IMR-90 (cell line): ENCODE results near the gene ANKK1. TPM values are rescaled to one million over a fixed set of nuclear protein-coding genes. Genes with fewer than 3 reads are reported as not detected.

Source experiments
- ATAC-seq: fragments of 200-7000 bp; cut with Tn5 transposase; 2 replicates; pipeline ENCODE4 v1.9.1; 2020; ENCODE audit warnings: low read depth, mild to moderate bottlenecking, moderate library complexity
- BruUV-seq: library from RNA; stranded (reverse); fragments of 400-500 nt; replicated peaks from 2 replicates; lab custom pipeline; 2021; lab: Mats Ljungman, UMichigan
- CTCF ChIA-PET: fragments of 300-600 bp; formaldehyde crosslinking; extraction: SDS; loops from one replicate; lab custom pipeline; 2021; ENCODE audit warnings: antibody characterized with exemption; lab: Yijun Ruan, JAX
- POLR2A ChIA-PET: fragments of 300-600 bp; sonication (Branson Sonifier 250); formaldehyde crosslinking; loops from one replicate; lab custom pipeline; 2022; ENCODE audit warnings: antibody characterized with exemption; ENCODE audit not compliant: unreplicated experiment; lab: Charles Lee
- DNase-seq: peaks from one replicate; pipeline ENCODE4 v3.0.0; 2013
- H2AFZ ChIP-seq: replicated peaks from 2 replicates; pipeline ENCODE3; 2013; ENCODE audit warnings: low read length, mild to moderate bottlenecking; ENCODE audit not compliant: poor library complexity
- H2AK5ac ChIP-seq: 2 replicates; pipeline ENCODE4 v1.6.1; 2013; ENCODE audit warnings: low read depth, low read length, inconsistent platforms
- H2AK9ac ChIP-seq: replicated peaks from 2 replicates; pipeline ENCODE3; 2013; ENCODE audit warnings: mild to moderate bottlenecking, low read depth, low read length, moderate library complexity; ENCODE audit not compliant: poor library complexity
- H2BK120ac ChIP-seq: 2 replicates; pipeline ENCODE4 v1.6.1; 2013; ENCODE audit warnings: low read depth, low read length, inconsistent platforms
- H2BK15ac ChIP-seq: 3 replicates; pipeline ENCODE4 v1.6.1; 2013; ENCODE audit warnings: low read depth, low read length, inconsistent platforms
- H2BK20ac ChIP-seq: 2 replicates; pipeline ENCODE4 v1.6.1; 2013; ENCODE audit warnings: low read depth, mild to moderate bottlenecking, inconsistent platforms, low read length, moderate library complexity
- H2BK5ac ChIP-seq: 2 replicates; pipeline ENCODE4 v1.6.1; 2013; ENCODE audit warnings: mild to moderate bottlenecking, low read depth, low read length, inconsistent platforms; ENCODE audit not compliant: poor library complexity, severe bottlenecking
- H3K14ac ChIP-seq: replicated peaks from 2 replicates; pipeline ENCODE4 v1.6.1; 2013; ENCODE audit warnings: low read depth, low read length, inconsistent platforms
- H3K18ac ChIP-seq: 2 replicates; pipeline ENCODE4 v1.6.1; 2013; ENCODE audit warnings: low read depth, low read length, control low read depth
- H3K23ac ChIP-seq: 2 replicates; pipeline ENCODE4 v1.6.1; 2013; ENCODE audit warnings: low read depth, low read length, inconsistent platforms
- H3K27ac ChIP-seq: 2 replicates; pipeline ENCODE4 v1.5.1; 2013; ENCODE audit warnings: mild to moderate bottlenecking, control low read depth, low read length; ENCODE audit not compliant: insufficient read depth
- H3K27me3 ChIP-seq: 2 replicates; pipeline ENCODE4 v1.6.1; 2013; ENCODE audit warnings: low read length; ENCODE audit not compliant: control insufficient read depth, insufficient read depth
- H3K36me3 ChIP-seq: 2 replicates; pipeline ENCODE4 v1.6.1; 2013; ENCODE audit warnings: low read length, mixed read lengths; ENCODE audit not compliant: control insufficient read depth, insufficient read depth
- H3K4ac ChIP-seq: 2 replicates; pipeline ENCODE4 v1.6.1; 2013; ENCODE audit warnings: low read depth, low read length, inconsistent platforms
- H3K4me1 ChIP-seq: 2 replicates; pipeline ENCODE4 v1.6.1; 2013; ENCODE audit warnings: low read length, mixed read lengths; ENCODE audit not compliant: control insufficient read depth, insufficient read depth
- H3K4me2 ChIP-seq: 2 replicates; pipeline ENCODE4 v1.6.1; 2013; ENCODE audit warnings: low read depth, mild to moderate bottlenecking, control low read depth, low read length, moderate library complexity
- H3K4me3 ChIP-seq: 2 replicates; pipeline ENCODE4 v1.5.1; 2013; ENCODE audit warnings: low read depth, mild to moderate bottlenecking, control low read depth, low read length, moderate library complexity; ENCODE audit not compliant: insufficient read depth
- H3K56ac ChIP-seq: 2 replicates; pipeline ENCODE4 v1.6.1; 2013; ENCODE audit warnings: low read length, inconsistent platforms; ENCODE audit not compliant: insufficient read depth; ENCODE audit errors: extremely low read depth
- H3K79me1 ChIP-seq, 2 experiments: 2 replicates each; pipeline ENCODE4 v1.6.1; 2013; ENCODE audit warnings: low read length in 2 of 2, inconsistent platforms in 1 of 2, low read depth in 1 of 2
- H3K9ac ChIP-seq: 2 replicates; pipeline ENCODE4 v1.6.1; 2013; ENCODE audit warnings: low read depth, low read length, control low read depth
- H3K9me1 ChIP-seq: 2 replicates; pipeline ENCODE4 v1.6.1; 2013; ENCODE audit warnings: low read length, inconsistent platforms; ENCODE audit not compliant: insufficient read depth
- H3K9me3 ChIP-seq: 2 replicates; pipeline ENCODE4 v1.6.1; 2013; ENCODE audit warnings: low read length; ENCODE audit not compliant: control insufficient read depth, insufficient read depth
- H4K20me1 ChIP-seq: 2 replicates; pipeline ENCODE4 v1.6.1; 2013; ENCODE audit warnings: low read length, inconsistent platforms; ENCODE audit not compliant: insufficient read depth
- H4K5ac ChIP-seq: 2 replicates; pipeline ENCODE4 v1.6.1; 2013; ENCODE audit warnings: mild to moderate bottlenecking, low read depth, low read length, control low read depth
- H4K8ac ChIP-seq, 2 experiments: 2 replicates each; pipeline ENCODE4 v1.6.1; 2013; ENCODE audit warnings: low read depth in 2 of 2, low read length in 2 of 2, control low read depth in 1 of 2, inconsistent platforms in 1 of 2
- H4K91ac ChIP-seq: 2 replicates; pipeline ENCODE4 v1.6.1; 2013; ENCODE audit warnings: low read depth, low read length, inconsistent platforms; ENCODE audit not compliant: insufficient read depth
- BHLHE40 ChIP-seq: fragments of 150-350 bp; IDR thresholded peaks from 2 replicates; pipeline ENCODE4 v1.6.1; 2016; ENCODE audit warnings: mild to moderate bottlenecking, low read depth, low read length
- CEBPB ChIP-seq: IDR thresholded peaks from 2 replicates; pipeline ENCODE4 v1.6.1; 2012; ENCODE audit warnings: low read depth, low read length, improper control_type of control experiment
- CHD1 ChIP-seq: IDR thresholded peaks from 2 replicates; pipeline ENCODE4 v1.6.1; 2012; ENCODE audit warnings: low read depth, low read length, improper control_type of control experiment
- CTCF ChIP-seq: conservative IDR thresholded peaks from 2 replicates; pipeline ENCODE4 v1.5.1; 2012; ENCODE audit warnings: mild to moderate bottlenecking, low read depth, low read length, improper control_type of control experiment
- FOS ChIP-seq: fragments of 150-350 bp; IDR thresholded peaks from 2 replicates; pipeline ENCODE4 v1.6.1; 2016; ENCODE audit warnings: low read depth, low read length
- MXI1 ChIP-seq: IDR thresholded peaks from 2 replicates; pipeline ENCODE4 v1.6.1; 2012; ENCODE audit warnings: low read depth, mild to moderate bottlenecking, low read length, moderate library complexity, borderline replicate concordance
- POLR2A ChIP-seq: IDR thresholded peaks from 2 replicates; pipeline ENCODE4 v1.6.1; 2012; ENCODE audit warnings: mild to moderate bottlenecking, low read depth, low read length
- RCOR1 ChIP-seq: IDR thresholded peaks from 2 replicates; pipeline ENCODE4 v1.6.1; 2012; ENCODE audit warnings: mild to moderate bottlenecking, low read length, improper control_type of control experiment; ENCODE audit not compliant: insufficient replicate concordance
- RFX5 ChIP-seq: IDR thresholded peaks from 2 replicates; pipeline ENCODE4 v1.8.0; 2012; ENCODE audit warnings: low read depth, mild to moderate bottlenecking, low read length, moderate library complexity
- SMC3 ChIP-seq: fragments of 150-350 bp; IDR thresholded peaks from 2 replicates; pipeline ENCODE4 v1.6.1; 2016; ENCODE audit warnings: low read depth, mild to moderate bottlenecking, antibody characterized with exemption, low read length, moderate library complexity
- USF2 ChIP-seq: fragments of 150-350 bp; IDR thresholded peaks from 2 replicates; pipeline ENCODE4 v1.6.1; 2017; ENCODE audit warnings: mild to moderate bottlenecking, antibody characterized with exemption, low read length, low read depth
- WGBS, 2 experiments: methylation state at CpG; one replicate each; pipeline versions ENCODE4 v1.1.5 to v1.1.7; 2013; ENCODE audit warnings: missing lambda C conversion rate in 2 of 2; ENCODE audit not compliant: insufficient read length in 1 of 2; ENCODE audit errors: extremely low coverage in 2 of 2; 5-methylcytosine and 5-hydroxymethylcytosine counted together
- dilution Hi-C: fragments of 300-500 bp; cut with HindIII; formaldehyde crosslinking; loops from one replicate; pipeline ENCODE4 v1.14.3; 2018; ENCODE audit warnings: low sequenced_read_pairs; ENCODE audit not compliant: unreplicated experiment
- in situ Hi-C: fragments of 300-500 bp; cut with MboI; formaldehyde crosslinking; loops from 3 replicates; pipeline ENCODE4 v1.14.3; 2019; ENCODE audit warnings: low sequenced_read_pairs, inconsistent platforms, mixed read lengths
- intact Hi-C: fragments of 100-400 bp; cut with micrococcal nuclease; formaldehyde crosslinking; loops from 2 replicates; pipeline ENCODE4 v1.10.0; 2022
- polyA plus RNA-seq, 3 experiments: library from polyadenylated mRNA; depleted of rRNA; stranded (reverse); fragments of >200 nt; gene quantifications; 2 replicates each; pipeline ENCODE4 v1.2.3, GENCODE V29; 2012; ENCODE audit warnings: low replicate concordance in 1 of 3
- total RNA-seq: library from RNA; depleted of rRNA; stranded (reverse); fragments of >200 nt; gene quantifications from 2 replicates; pipeline ENCODE4 v1.2.3, GENCODE V29; 2012

Gene ANKK1
- total and polyA plus RNA-seq, 2 of the 4 experiments (the other 2 are of a cell fraction) = not detected

- Histone ChIP-seq H2AFZ (no peak overlapping the region), H4K8ac (no peak overlapping the region), H4K91ac (no peak overlapping the region), H3K27ac (no peak overlapping the region), H3K36me3 (no peaks in the 10 kb centered on the region), H3K9ac (no peak overlapping the region), H3K14ac (no peak overlapping the region), H2BK5ac (no peak overlapping the region), H2BK20ac (no peak overlapping the region), H3K18ac (no peak overlapping the region), H2AK5ac (no peak overlapping the region), H2BK15ac (no peak overlapping the region), H3K23ac (no peak overlapping the region), H4K20me1 (no peaks in the 10 kb centered on the region), H3K4ac (no peak overlapping the region), H3K9me1 (no peaks in the 10 kb centered on the region), H2BK120ac (no peak overlapping the region), H3K4me3 (no peak overlapping the region), H3K9me3 (no peaks in the 10 kb centered on the region), H2AK9ac (no peak overlapping the region), H3K56ac (no peak overlapping the region), H3K27me3 (peaks cover 2% of the 10 kb centered on the region; the same call in 1 of the 2 replicates), H3K79me1 (no peaks in the 10 kb centered on the region), H3K4me2 (no peak overlapping the region), H4K5ac (no peak overlapping the region), H3K4me1 (no peaks in the 10 kb centered on the region)
- in situ Hi-C loops = no loop called here
- POLR2A ChIA-PET = no interaction called here
- TF ChIP-seq POLR2A = no peak
- no peak for TF ChIP-seq RCOR1
- no peak for TF ChIP-seq CTCF
- TF ChIP-seq RFX5 = no peak
- TF ChIP-seq MXI1 = no peak
- no peak for TF ChIP-seq SMC3
- TF ChIP-seq CEBPB = no peak
- no peak for TF ChIP-seq USF2
- TF ChIP-seq FOS = no peak
- TF ChIP-seq CHD1 = no peak
- no peak for TF ChIP-seq BHLHE40
- DNase-seq = no peak
- CTCF ChIA-PET = interaction anchor here (0.8 kb wide), 1 partner anchor 50 kb away, joined by 3 read pairs; no protein-coding TSS in a partner anchor
- 80% methylated on average over 1 of the region's 10 CpGs; no CpG with 5 or more reads in 1 of the 2 experiments for WGBS, 2 experiments
- intact Hi-C loops = no loop called here
- no TSS peak for BruUV-seq
- no peak for ATAC-seq
- dilution Hi-C loops = no loop called here
Observed at GRCh38 chr11:113373981-113374560, 13.5 kb upstream of the ANKK1 start.
